IMR-90 (cell line): ENCODE data around the gene CLEC10A. TPM values are rescaled to one million over a fixed set of nuclear protein-coding genes. Genes with fewer than 3 reads are reported as not detected.

Experiments used
- ATAC-seq: fragments of 200-7000 bp; cut with Tn5 transposase; 2 replicates; pipeline ENCODE4 v1.9.1; 2020; ENCODE audit warnings: low read depth, mild to moderate bottlenecking, moderate library complexity
- BruUV-seq: library from RNA; stranded (reverse); fragments of 400-500 nt; replicated peaks from 2 replicates; lab custom pipeline; 2021; lab: Mats Ljungman, UMichigan
- CTCF ChIA-PET: fragments of 300-600 bp; formaldehyde crosslinking; extraction: SDS; loops from one replicate; lab custom pipeline; 2021; ENCODE audit warnings: antibody characterized with exemption; lab: Yijun Ruan, JAX
- POLR2A ChIA-PET: fragments of 300-600 bp; sonication (Branson Sonifier 250); formaldehyde crosslinking; loops from one replicate; lab custom pipeline; 2022; ENCODE audit warnings: antibody characterized with exemption; ENCODE audit not compliant: unreplicated experiment; lab: Charles Lee
- DNase-seq: peaks from one replicate; pipeline ENCODE4 v3.0.0; 2013
- H2AFZ ChIP-seq: replicated peaks from 2 replicates; pipeline ENCODE3; 2013; ENCODE audit warnings: low read length, mild to moderate bottlenecking; ENCODE audit not compliant: poor library complexity
- H2AK5ac ChIP-seq: 2 replicates; pipeline ENCODE4 v1.6.1; 2013; ENCODE audit warnings: low read depth, low read length, inconsistent platforms
- H2AK9ac ChIP-seq: replicated peaks from 2 replicates; pipeline ENCODE3; 2013; ENCODE audit warnings: mild to moderate bottlenecking, low read depth, low read length, moderate library complexity; ENCODE audit not compliant: poor library complexity
- H2BK120ac ChIP-seq: 2 replicates; pipeline ENCODE4 v1.6.1; 2013; ENCODE audit warnings: low read depth, low read length, inconsistent platforms
- H2BK15ac ChIP-seq: 3 replicates; pipeline ENCODE4 v1.6.1; 2013; ENCODE audit warnings: low read depth, low read length, inconsistent platforms
- H2BK20ac ChIP-seq: 2 replicates; pipeline ENCODE4 v1.6.1; 2013; ENCODE audit warnings: low read depth, mild to moderate bottlenecking, inconsistent platforms, low read length, moderate library complexity
- H2BK5ac ChIP-seq: 2 replicates; pipeline ENCODE4 v1.6.1; 2013; ENCODE audit warnings: mild to moderate bottlenecking, low read depth, low read length, inconsistent platforms; ENCODE audit not compliant: poor library complexity, severe bottlenecking
- H3K14ac ChIP-seq: replicated peaks from 2 replicates; pipeline ENCODE4 v1.6.1; 2013; ENCODE audit warnings: low read depth, low read length, inconsistent platforms
- H3K18ac ChIP-seq: 2 replicates; pipeline ENCODE4 v1.6.1; 2013; ENCODE audit warnings: low read depth, low read length, control low read depth
- H3K23ac ChIP-seq: 2 replicates; pipeline ENCODE4 v1.6.1; 2013; ENCODE audit warnings: low read depth, low read length, inconsistent platforms
- H3K27ac ChIP-seq: 2 replicates; pipeline ENCODE4 v1.5.1; 2013; ENCODE audit warnings: mild to moderate bottlenecking, control low read depth, low read length; ENCODE audit not compliant: insufficient read depth
- H3K27me3 ChIP-seq: 2 replicates; pipeline ENCODE4 v1.6.1; 2013; ENCODE audit warnings: low read length; ENCODE audit not compliant: control insufficient read depth, insufficient read depth
- H3K36me3 ChIP-seq: 2 replicates; pipeline ENCODE4 v1.6.1; 2013; ENCODE audit warnings: low read length, mixed read lengths; ENCODE audit not compliant: control insufficient read depth, insufficient read depth
- H3K4ac ChIP-seq: 2 replicates; pipeline ENCODE4 v1.6.1; 2013; ENCODE audit warnings: low read depth, low read length, inconsistent platforms
- H3K4me1 ChIP-seq: 2 replicates; pipeline ENCODE4 v1.6.1; 2013; ENCODE audit warnings: low read length, mixed read lengths; ENCODE audit not compliant: control insufficient read depth, insufficient read depth
- H3K4me2 ChIP-seq: 2 replicates; pipeline ENCODE4 v1.6.1; 2013; ENCODE audit warnings: low read depth, mild to moderate bottlenecking, control low read depth, low read length, moderate library complexity
- H3K4me3 ChIP-seq: 2 replicates; pipeline ENCODE4 v1.5.1; 2013; ENCODE audit warnings: low read depth, mild to moderate bottlenecking, control low read depth, low read length, moderate library complexity; ENCODE audit not compliant: insufficient read depth
- H3K56ac ChIP-seq: 2 replicates; pipeline ENCODE4 v1.6.1; 2013; ENCODE audit warnings: low read length, inconsistent platforms; ENCODE audit not compliant: insufficient read depth; ENCODE audit errors: extremely low read depth
- H3K79me1 ChIP-seq, 2 experiments: 2 replicates each; pipeline ENCODE4 v1.6.1; 2013; ENCODE audit warnings: low read length in 2 of 2, inconsistent platforms in 1 of 2, low read depth in 1 of 2
- H3K9ac ChIP-seq: 2 replicates; pipeline ENCODE4 v1.6.1; 2013; ENCODE audit warnings: low read depth, low read length, control low read depth
- H3K9me1 ChIP-seq: 2 replicates; pipeline ENCODE4 v1.6.1; 2013; ENCODE audit warnings: low read length, inconsistent platforms; ENCODE audit not compliant: insufficient read depth
- H3K9me3 ChIP-seq: 2 replicates; pipeline ENCODE4 v1.6.1; 2013; ENCODE audit warnings: low read length; ENCODE audit not compliant: control insufficient read depth, insufficient read depth
- H4K20me1 ChIP-seq: 2 replicates; pipeline ENCODE4 v1.6.1; 2013; ENCODE audit warnings: low read length, inconsistent platforms; ENCODE audit not compliant: insufficient read depth
- H4K5ac ChIP-seq: 2 replicates; pipeline ENCODE4 v1.6.1; 2013; ENCODE audit warnings: mild to moderate bottlenecking, low read depth, low read length, control low read depth
- H4K8ac ChIP-seq, 2 experiments: 2 replicates each; pipeline ENCODE4 v1.6.1; 2013; ENCODE audit warnings: low read depth in 2 of 2, low read length in 2 of 2, control low read depth in 1 of 2, inconsistent platforms in 1 of 2
- H4K91ac ChIP-seq: 2 replicates; pipeline ENCODE4 v1.6.1; 2013; ENCODE audit warnings: low read depth, low read length, inconsistent platforms; ENCODE audit not compliant: insufficient read depth
- BHLHE40 ChIP-seq: fragments of 150-350 bp; IDR thresholded peaks from 2 replicates; pipeline ENCODE4 v1.6.1; 2016; ENCODE audit warnings: mild to moderate bottlenecking, low read depth, low read length
- FOS ChIP-seq: fragments of 150-350 bp; IDR thresholded peaks from 2 replicates; pipeline ENCODE4 v1.6.1; 2016; ENCODE audit warnings: low read depth, low read length
- WGBS, 2 experiments: methylation state at CpG; one replicate each; pipeline versions ENCODE4 v1.1.5 to v1.1.7; 2013; ENCODE audit warnings: missing lambda C conversion rate in 2 of 2; ENCODE audit not compliant: insufficient read length in 1 of 2; ENCODE audit errors: extremely low coverage in 2 of 2; 5-methylcytosine and 5-hydroxymethylcytosine counted together
- dilution Hi-C: fragments of 300-500 bp; cut with HindIII; formaldehyde crosslinking; loops from one replicate; pipeline ENCODE4 v1.14.3; 2018; ENCODE audit warnings: low sequenced_read_pairs; ENCODE audit not compliant: unreplicated experiment
- in situ Hi-C: fragments of 300-500 bp; cut with MboI; formaldehyde crosslinking; loops from 3 replicates; pipeline ENCODE4 v1.14.3; 2019; ENCODE audit warnings: low sequenced_read_pairs, inconsistent platforms, mixed read lengths
- intact Hi-C: fragments of 100-400 bp; cut with micrococcal nuclease; formaldehyde crosslinking; loops from 2 replicates; pipeline ENCODE4 v1.10.0; 2022
- polyA plus RNA-seq, 3 experiments: library from polyadenylated mRNA; depleted of rRNA; stranded (reverse); fragments of >200 nt; gene quantifications; 2 replicates each; pipeline ENCODE4 v1.2.3, GENCODE V29; 2012; ENCODE audit warnings: low replicate concordance in 1 of 3
- total RNA-seq: library from RNA; depleted of rRNA; stranded (reverse); fragments of >200 nt; gene quantifications from 2 replicates; pipeline ENCODE4 v1.2.3, GENCODE V29; 2012

The CLEC10A gene
- total and polyA plus RNA-seq, 2 of the 4 experiments (the other 2 are of a cell fraction) = not detected

- no CpG with 5 or more reads among the region's 6 CpGs for WGBS, 2 experiments
- ChIA-PET CTCF (no interaction called here), POLR2A (no interaction called here)
- Histone ChIP-seq H2AK9ac (no peak overlapping the region), H2BK5ac (no peak overlapping the region), H4K20me1 (no peaks in the 10 kb centered on the region), H3K4me2 (no peak overlapping the region), H3K4ac (no peak overlapping the region), H3K36me3 (no peaks in the 10 kb centered on the region), H2AK5ac (no peak overlapping the region), H4K8ac (no peak overlapping the region), H3K56ac (no peak overlapping the region), H4K5ac (no peak overlapping the region), H3K9ac (no peak overlapping the region), H4K91ac (no peak overlapping the region), H3K14ac (no peak overlapping the region), H3K4me3 (no peak overlapping the region), H3K23ac (no peak overlapping the region), H2BK120ac (no peak overlapping the region), H3K27me3 (peaks cover 12% of the 10 kb centered on the region), H3K4me1 (0 out of 2 replicates have a peak, but pooled peaks cover 2% of the 10 kb centered on the region), H3K27ac (no peak overlapping the region), H3K79me1 (no peaks in the 10 kb centered on the region), H3K18ac (no peak overlapping the region), H2AFZ (no peak overlapping the region), H2BK20ac (no peak overlapping the region), H3K9me3 (no peaks in the 10 kb centered on the region), H2BK15ac (no peak overlapping the region), H3K9me1 (no peaks in the 10 kb centered on the region)
- intact Hi-C loops (no loop called here), dilution Hi-C loops (no loop called here), in situ Hi-C loops (loop anchor here (25.0 kb wide), 1 partner anchor 477 kb away; the partner anchor contains the start of gene TNFSF12)
- ATAC-seq = no peak
- no TSS peak for BruUV-seq
- peak; percentile 69 for DNase-seq
- TF ChIP-seq BHLHE40 (no peak), FOS (peak; percentile 67)
These were observed 19.7 kb downstream of the CLEC10A start for GRCh38 chr17:7060165-7060891.
